ENCODE measurements around the gene STOML1. TPM values are rescaled to one million over a fixed set of nuclear protein-coding genes. Genes with fewer than 3 reads are reported as not detected.
"Not testable (repeated sequence)": the region's sequence is repeated elsewhere in the genome, so short reads cannot be mapped to it uniquely, and the experiment has no call there.

STOML1 gene
- polyA plus RNA-seq, 1 experiment = 18.3 TPM

- no peak overlapping the region for H3K4me3 ChIP-seq (ENCODE audit: low read depth, low read length)
- ChIA-PET POLR2A (no interaction called here), CTCF (interaction anchor here (1.5 to 2.9 kb wide), 3 partner anchors 10 to 23 kb away, joined by 4 to 13 read pairs (median 8); partner anchors contain the start of gene LOXL1)
- H3K36me3 ChIP-seq (ENCODE audit: control insufficient read depth, insufficient read depth, low read length) = peaks cover 7% of the 10 kb centered on the region
- TF ChIP-seq CTCF (IDR thresholded peaks at IDR 0.05; ENCODE audit: insufficient read depth, low read depth, low read length) = no peak
- H3K27me3 ChIP-seq (ENCODE audit: control insufficient read depth, insufficient read depth, low read length) = no peaks in the 10 kb centered on the region
- DNase-seq (ENCODE audit: low read depth) = no peak
These were observed 50.6 kb downstream of the STOML1 start for GRCh38 chr15:73941449-73941848.

GRCh38 chr15:73941044-73941443, 51.1 kb downstream of the STOML1 start:
- DNase-seq (ENCODE audit: low read depth) = peak; percentile 53
- Histone ChIP-seq H3K4me3 (ENCODE audit: low read depth, low read length) (no peak overlapping the region), H3K36me3 (ENCODE audit: control insufficient read depth, insufficient read depth, low read length) (peaks cover 5% of the 10 kb centered on the region), H3K27me3 (ENCODE audit: control insufficient read depth, insufficient read depth, low read length) (no peaks in the 10 kb centered on the region)
- ChIA-PET CTCF (interaction anchor here (1.0 to 2.9 kb wide), 5 partner anchors 8 to 25 kb away, joined by 3 to 13 read pairs (median 4); partner anchors contain the start of gene LOXL1), POLR2A (no interaction called here)
- no peak for TF ChIP-seq CTCF (IDR thresholded peaks at IDR 0.05; ENCODE audit: insufficient read depth, low read depth, low read length)

- TF ChIP-seq CTCF (IDR thresholded peaks at IDR 0.05; ENCODE audit: insufficient read depth, low read depth, low read length) = no peak
- CTCF ChIA-PET = interaction anchor here (1.0 to 2.9 kb wide), 7 partner anchors 9 to 42 kb away, joined by 3 to 13 read pairs (median 4); partner anchors contain the start of gene LOXL1
- H3K27me3 ChIP-seq (ENCODE audit: control insufficient read depth, insufficient read depth, low read length) = no peaks in the 10 kb centered on the region
- H3K4me3 ChIP-seq (ENCODE audit: low read depth, low read length) = no peak overlapping the region
- POLR2A ChIA-PET = interaction anchor here (0.7 to 1.8 kb wide), 2 partner anchors 16 to 213 kb away, joined by 3 to 6 read pairs; no protein-coding TSS in a partner anchor
- no peak for DNase-seq (ENCODE audit: low read depth)
- peaks cover 5% of the 10 kb centered on the region for H3K36me3 ChIP-seq (ENCODE audit: control insufficient read depth, insufficient read depth, low read length)
These were observed 51.8 kb downstream of the STOML1 start for GRCh38 chr15:73940061-73940981.

GRCh38 chr15:73939138-73939537, 53.0 kb downstream of the STOML1 start:
- CTCF ChIA-PET = interaction anchor here (0.7 to 2.9 kb wide), 3 partner anchors 12 to 18 kb away, joined by 3 to 13 read pairs (median 6); partner anchors contain the start of gene LOXL1
- TF ChIP-seq CTCF (IDR thresholded peaks at IDR 0.05; ENCODE audit: insufficient read depth, low read depth, low read length) = no peak
- POLR2A ChIA-PET = interaction anchor here (1.8 kb wide), 1 partner anchor 18 kb away, joined by 6 read pairs; no protein-coding TSS in a partner anchor
- Histone ChIP-seq H3K27me3 (ENCODE audit: control insufficient read depth, insufficient read depth, low read length) (no peaks in the 10 kb centered on the region), H3K36me3 (ENCODE audit: control insufficient read depth, insufficient read depth, low read length) (peaks cover 2% of the 10 kb centered on the region), H3K4me3 (ENCODE audit: low read depth, low read length) (no peak overlapping the region)
- no peak for DNase-seq (ENCODE audit: low read depth)

- H3K27me3 ChIP-seq (ENCODE audit: control insufficient read depth, insufficient read depth, low read length); DNase-seq (ENCODE audit: low read depth); H3K36me3 ChIP-seq (ENCODE audit: control insufficient read depth, insufficient read depth, low read length); POLR2A ChIA-PET; H3K4me3 ChIP-seq (ENCODE audit: low read depth, low read length): not testable (repeated sequence)
- CTCF ChIA-PET = interaction anchor here (1.3 to 2.9 kb wide), 4 partner anchors 11 to 64 kb away, joined by 3 to 13 read pairs (median 5); partner anchors contain the start of gene LOXL1
These were observed 53.6 kb downstream of the STOML1 start for GRCh38 chr15:73938516-73938915.

Data from BJ (cell line).